ENCODE data around the gene MACROD1. TPM values are rescaled to one million over a fixed set of nuclear protein-coding genes. Genes with fewer than 3 reads are reported as not detected.
A peak's percentile ranks its signal among the peaks of the same experiment; 100 is the strongest.

The MACROD1 gene
- total RNA-seq, 5 donors from 2014 or later (not counting 1 experiment from before 2014, with no cell fraction given), result 6.0 to 14.8 (median 10.4) TPM

- no peaks in the 10 kb centered on the region for H3K9me3 ChIP-seq
- H3K36me3 Mint-ChIP-seq, result no peaks in the 10 kb centered on the region
- WGBS (ENCODE audit: insufficient coverage), result no CpG with 5 or more reads among the region's 17 CpGs
- ATAC-seq (replicated peaks in 1 of 4) (no peak), DNase-seq (no peak)
- POLR2A ChIA-PET, result no interaction called here
- peaks cover 0 to 13% of the 10 kb centered on the region in 2 experiments for H3K4me1 ChIP-seq (ENCODE audit: control insufficient read depth in 1 of 2, extremely low read depth in 1 of 2, insufficient read depth in 2 of 2, low read length in 2 of 2)
- H3K27me3 Mint-ChIP-seq, result peaks cover 30 to 51% of the 10 kb centered on the region in 2 donors
- peak overlapping the region; percentile 25 to 77 (median 65) for H3K4me3 Mint-ChIP-seq
- CTCF ChIA-PET, result no interaction called here
- no peaks in the 10 kb centered on the region for H3K36me3 ChIP-seq (ENCODE audit: control insufficient read depth in 2 of 2, extremely low read depth in 1 of 2, insufficient read depth in 1 of 2, low read length in 1 of 2)
- H3K9me3 Mint-ChIP-seq, result no peaks in the 10 kb centered on the region
- peaks cover 0 to 75% of the 10 kb centered on the region in 2 experiments for H3K27me3 ChIP-seq (replicated peaks in 1 of 2; ENCODE audit: control insufficient read depth in 2 of 2, extremely low read depth in 1 of 2, insufficient read depth in 2 of 2, low read length in 1 of 2)
- H3K4me3 ChIP-seq (ENCODE audit: control insufficient read depth in 1 of 2, extremely low read depth in 1 of 2, low read length in 1 of 2), result no peak overlapping the region
- H3K27ac Mint-ChIP-seq, result no peak overlapping the region
- no peak overlapping the region for H3K27ac ChIP-seq (ENCODE audit: low read length)
- peaks cover 5 to 14% (median 5%) of the 10 kb centered on the region in 3 donors for H3K4me1 Mint-ChIP-seq
Measured at GRCh38 chr11:64035081-64035524, 130.8 kb downstream of the MACROD1 start.

- ChIA-PET POLR2A (no interaction called here), CTCF (interaction anchor here in 1 of 2 donors (0.6 kb wide), 1 partner anchor 213 kb away, joined by 3 read pairs; no protein-coding TSS in a partner anchor)
- peak overlapping the region in 1 of 3 donors; percentile 77 for H3K4me3 Mint-ChIP-seq
- H3K4me1 Mint-ChIP-seq, result peaks cover 5 to 14% (median 5%) of the 10 kb centered on the region in 3 donors
- no peaks in the 10 kb centered on the region for H3K36me3 ChIP-seq (ENCODE audit: control insufficient read depth in 2 of 2, extremely low read depth in 1 of 2, insufficient read depth in 1 of 2, low read length in 1 of 2)
- no peak overlapping the region for H3K27ac Mint-ChIP-seq
- H3K9me3 Mint-ChIP-seq, result no peaks in the 10 kb centered on the region
- ATAC-seq (replicated peaks in 1 of 4) (no peak), DNase-seq (no peak)
- H3K9me3 ChIP-seq, result no peaks in the 10 kb centered on the region
- H3K27me3 Mint-ChIP-seq, result peaks cover 31 to 51% of the 10 kb centered on the region in 2 donors
- 46% methylated on average over 4 of the region's 9 CpGs for WGBS (ENCODE audit: insufficient coverage)
- H3K4me1 ChIP-seq (ENCODE audit: control insufficient read depth in 1 of 2, extremely low read depth in 1 of 2, insufficient read depth in 2 of 2, low read length in 2 of 2), result peaks cover 0 to 13% of the 10 kb centered on the region in 2 experiments
- no peaks in the 10 kb centered on the region for H3K36me3 Mint-ChIP-seq
- H3K4me3 ChIP-seq (ENCODE audit: control insufficient read depth in 1 of 2, extremely low read depth in 1 of 2, low read length in 1 of 2), result no peak overlapping the region
- H3K27ac ChIP-seq (ENCODE audit: low read length), result no peak overlapping the region
- peaks cover 0 to 73% of the 10 kb centered on the region in 2 experiments for H3K27me3 ChIP-seq (replicated peaks in 1 of 2; ENCODE audit: control insufficient read depth in 2 of 2, extremely low read depth in 1 of 2, insufficient read depth in 2 of 2, low read length in 1 of 2)
Measured at GRCh38 chr11:64034411-64034811, 131.5 kb downstream of the MACROD1 start.

- Mint-ChIP-seq H3K27ac (no peak overlapping the region), H3K4me3 (no peak overlapping the region), H3K4me1 (peaks cover 5 to 13% (median 5%) of the 10 kb centered on the region in 3 donors), H3K27me3 (peaks cover 36 to 46% of the 10 kb centered on the region in 2 donors), H3K9me3 (no peaks in the 10 kb centered on the region), H3K36me3 (no peaks in the 10 kb centered on the region)
- WGBS (ENCODE audit: insufficient coverage), result 65% methylated on average over 2 of the region's 4 CpGs
- ChIA-PET POLR2A (no interaction called here), CTCF (no interaction called here)
- H3K9me3 ChIP-seq, result no peaks in the 10 kb centered on the region
- no peak overlapping the region for H3K4me3 ChIP-seq (ENCODE audit: control insufficient read depth in 1 of 2, extremely low read depth in 1 of 2, low read length in 1 of 2)
- no peaks in the 10 kb centered on the region for H3K36me3 ChIP-seq (ENCODE audit: control insufficient read depth in 2 of 2, extremely low read depth in 1 of 2, insufficient read depth in 1 of 2, low read length in 1 of 2)
- DNase-seq, result no peak
- no peak for ATAC-seq (replicated peaks in 1 of 4)
- peaks cover 0 to 21% of the 10 kb centered on the region in 2 experiments for H3K4me1 ChIP-seq (ENCODE audit: control insufficient read depth in 1 of 2, extremely low read depth in 1 of 2, insufficient read depth in 2 of 2, low read length in 2 of 2)
- H3K27ac ChIP-seq (ENCODE audit: low read length), result no peak overlapping the region
- H3K27me3 ChIP-seq (replicated peaks in 1 of 2; ENCODE audit: control insufficient read depth in 2 of 2, extremely low read depth in 1 of 2, insufficient read depth in 2 of 2, low read length in 1 of 2), result peaks cover 0 to 75% of the 10 kb centered on the region in 2 experiments
Measured at GRCh38 chr11:64032050-64032449, 133.9 kb downstream of the MACROD1 start.

GRCh38 chr11:64031001-64031400 is 134.9 kb downstream of the MACROD1 start:
- Mint-ChIP-seq H3K4me3 (no peak overlapping the region), H3K27me3 (peaks cover 40 to 46% of the 10 kb centered on the region in 2 donors), H3K4me1 (peaks cover 5 to 13% (median 5%) of the 10 kb centered on the region in 3 donors), H3K9me3 (no peaks in the 10 kb centered on the region), H3K27ac (no peak overlapping the region), H3K36me3 (no peaks in the 10 kb centered on the region)
- POLR2A ChIA-PET, result interaction anchor here in 1 of 2 donors (0.6 to 0.7 kb wide), 2 partner anchors 55 to 78 kb away, joined by 3 to 7 read pairs; no protein-coding TSS in a partner anchor
- Histone ChIP-seq H3K27me3 (replicated peaks in 1 of 2; ENCODE audit: control insufficient read depth in 2 of 2, extremely low read depth in 1 of 2, insufficient read depth in 2 of 2, low read length in 1 of 2) (peaks cover 0 to 71% of the 10 kb centered on the region in 2 experiments), H3K27ac (ENCODE audit: low read length) (no peak overlapping the region), H3K36me3 (ENCODE audit: control insufficient read depth in 2 of 2, extremely low read depth in 1 of 2, insufficient read depth in 1 of 2, low read length in 1 of 2) (no peaks in the 10 kb centered on the region), H3K4me1 (ENCODE audit: control insufficient read depth in 1 of 2, extremely low read depth in 1 of 2, insufficient read depth in 2 of 2, low read length in 2 of 2) (peaks cover 0 to 13% of the 10 kb centered on the region in 2 experiments), H3K4me3 (ENCODE audit: control insufficient read depth in 1 of 2, extremely low read depth in 1 of 2, low read length in 1 of 2) (no peak overlapping the region), H3K9me3 (no peaks in the 10 kb centered on the region)
- CTCF ChIA-PET, result no interaction called here
- DNase-seq, result no peak
- no peak for ATAC-seq (replicated peaks in 1 of 4)
- 83% methylated on average over 2 of the region's 3 CpGs for WGBS (ENCODE audit: insufficient coverage)

- peaks cover 0 to 9% of the 10 kb centered on the region in 2 experiments for H3K4me1 ChIP-seq (ENCODE audit: control insufficient read depth in 1 of 2, extremely low read depth in 1 of 2, insufficient read depth in 2 of 2, low read length in 2 of 2)
- Mint-ChIP-seq H3K27ac (no peak overlapping the region), H3K4me3 (no peak overlapping the region), H3K9me3 (no peaks in the 10 kb centered on the region), H3K4me1 (peaks cover under 1 to 8% (median 1%) of the 10 kb centered on the region in 3 donors), H3K27me3 (peaks cover 34 to 41% of the 10 kb centered on the region in 2 donors), H3K36me3 (no peaks in the 10 kb centered on the region)
- H3K36me3 ChIP-seq (ENCODE audit: control insufficient read depth in 2 of 2, extremely low read depth in 1 of 2, insufficient read depth in 1 of 2, low read length in 1 of 2), result no peaks in the 10 kb centered on the region
- peaks cover 0 to 65% of the 10 kb centered on the region in 2 experiments for H3K27me3 ChIP-seq (replicated peaks in 1 of 2; ENCODE audit: control insufficient read depth in 2 of 2, extremely low read depth in 1 of 2, insufficient read depth in 2 of 2, low read length in 1 of 2)
- H3K27ac ChIP-seq (ENCODE audit: low read length), result no peak overlapping the region
- no peak overlapping the region for H3K4me3 ChIP-seq (ENCODE audit: control insufficient read depth in 1 of 2, extremely low read depth in 1 of 2, low read length in 1 of 2)
- WGBS (ENCODE audit: insufficient coverage), result 83% methylated on average over 4 of the region's 8 CpGs
- ChIA-PET CTCF (no interaction called here), POLR2A (interaction anchor here in 1 of 2 donors (0.7 kb wide), 1 partner anchor 1840 kb away, joined by 7 read pairs; the partner anchor contains the start of gene SCGB1D1)
- DNase-seq, result no peak
- ATAC-seq (replicated peaks in 1 of 4), result no peak
- no peaks in the 10 kb centered on the region for H3K9me3 ChIP-seq
Measured at GRCh38 chr11:64029773-64030172, 136.1 kb downstream of the MACROD1 start.

GRCh38 chr11:64028398-64029115 is 137.4 kb downstream of the MACROD1 start:
- peak in 4 of 35 experiments; percentile 9 to 16 (median 14) for DNase-seq

More at GRCh38 chr11:64028398-64029115, 137.4 kb downstream of the MACROD1 start:
- no peak overlapping the region for H3K4me3 Mint-ChIP-seq
- no peak overlapping the region for H3K4me3 ChIP-seq (ENCODE audit: control insufficient read depth in 1 of 2, extremely low read depth in 1 of 2, low read length in 1 of 2)
- H3K4me1 Mint-ChIP-seq, result peaks cover 0 to 3% (median 0%) of the 10 kb centered on the region in 3 donors
- no peaks in the 10 kb centered on the region for H3K9me3 Mint-ChIP-seq
- H3K4me1 ChIP-seq (ENCODE audit: control insufficient read depth in 1 of 2, extremely low read depth in 1 of 2, insufficient read depth in 2 of 2, low read length in 2 of 2), result peaks cover 0 to 9% of the 10 kb centered on the region in 2 experiments
- WGBS (ENCODE audit: insufficient coverage), result 14% methylated on average over 20 of the region's 22 CpGs
- H3K27me3 ChIP-seq (replicated peaks in 1 of 2; ENCODE audit: control insufficient read depth in 2 of 2, extremely low read depth in 1 of 2, insufficient read depth in 2 of 2, low read length in 1 of 2), result peaks cover 0 to 54% of the 10 kb centered on the region in 2 experiments
- H3K36me3 Mint-ChIP-seq, result no peaks in the 10 kb centered on the region
- no peak overlapping the region for H3K27ac ChIP-seq (ENCODE audit: low read length)
- ATAC-seq (replicated peaks in 1 of 4), result no peak
- ChIA-PET CTCF (no interaction called here), POLR2A (no interaction called here)
- no peaks in the 10 kb centered on the region for H3K36me3 ChIP-seq (ENCODE audit: control insufficient read depth in 2 of 2, extremely low read depth in 1 of 2, insufficient read depth in 1 of 2, low read length in 1 of 2)
- no peak overlapping the region for H3K27ac Mint-ChIP-seq
- peaks cover 23 to 30% of the 10 kb centered on the region in 2 donors for H3K27me3 Mint-ChIP-seq
- H3K9me3 ChIP-seq, result no peaks in the 10 kb centered on the region
